Gastroesophageal sphincter (tissue), 3 donors: ENCODE data around the gene MYOM3.

Experiments
- CTCF ChIP-seq, 4 experiments: fragments of 200-600 bp in 2 of 4; fragments of 450-650 bp in 2 of 4; sonication (generic) in 1 of 4; IDR thresholded peaks; one replicate each; pipeline ENCODE4 v1.5.1; 2017 to 2019; ENCODE audit warnings: antibody characterized with exemption in 4 of 4, mild to moderate bottlenecking in 2 of 4, moderate library complexity in 2 of 4
- POLR2AphosphoS5 ChIP-seq: sonication (generic); formaldehyde crosslinking; IDR thresholded peaks from one replicate; pipeline ENCODE4 v1.6.1; 2017; ENCODE audit warnings: antibody characterized with exemption

- no peak for TF ChIP-seq CTCF (IDR thresholded peaks at IDR 0.05)
- no peak for TF ChIP-seq POLR2AphosphoS5
Observed at GRCh38 chr1:24062221-24062620, 49.7 kb downstream of the MYOM3 start.
